NCI-H82 treated with DMSO at 0.1 percent for 48 hours (cell line): ENCODE data around the gene SLTM.
"Not testable (repeated sequence)": the region's sequence is repeated elsewhere in the genome, so short reads cannot be mapped to it uniquely, and the experiment has no call there.

ENCODE experiments used
- DNase-seq: peaks from one replicate; lab custom pipeline; 2025; ENCODE audit not compliant: unreplicated experiment; lab: John Stamatoyannopoulos, UW

Gene SLTM

GRCh38 chr15:58929891-58930416 lies 3.5 kb downstream of the SLTM start:
- DNase-seq, result no peak

- no peak for DNase-seq
Observed at GRCh38 chr15:58926823-58927222, 6.7 kb downstream of the SLTM start.

GRCh38 chr15:58924327-58924726 lies 9.2 kb downstream of the SLTM start:
- DNase-seq, result no peak

- no peak for DNase-seq
Observed at GRCh38 chr15:58923696-58924300, 9.7 kb downstream of the SLTM start.

- DNase-seq, result no peak
Observed at GRCh38 chr15:58923284-58923683, 10.2 kb downstream of the SLTM start.

- DNase-seq, result no peak
Observed at GRCh38 chr15:58921267-58921790, 12.2 kb downstream of the SLTM start.

- not testable (repeated sequence) for DNase-seq
Observed at GRCh38 chr15:58920447-58920846, 13.0 kb downstream of the SLTM start.

GRCh38 chr15:58919232-58919631 lies 14.2 kb downstream of the SLTM start:
- DNase-seq, result no peak

GRCh38 chr15:58918239-58918638 lies 15.2 kb downstream of the SLTM start:
- no peak for DNase-seq

- DNase-seq, result not testable (repeated sequence)
Observed at GRCh38 chr15:58917613-58918129, 15.8 kb downstream of the SLTM start.

- DNase-seq, result no peak
Observed at GRCh38 chr15:58916962-58917361, 16.5 kb downstream of the SLTM start.

GRCh38 chr15:58910456-58910855 lies 23.0 kb downstream of the SLTM start:
- no peak for DNase-seq

- no peak for DNase-seq
Observed at GRCh38 chr15:58909616-58910015, 23.9 kb downstream of the SLTM start.

- DNase-seq, result no peak
Observed at GRCh38 chr15:58908550-58909309, 24.7 kb downstream of the SLTM start.

GRCh38 chr15:58900631-58901030 lies 32.8 kb downstream of the SLTM start:
- DNase-seq, result no peak

GRCh38 chr15:58898150-58898680 lies 35.3 kb downstream of the SLTM start:
- no peak for DNase-seq

- DNase-seq, result no peak
Observed at GRCh38 chr15:58889363-58889762, 44.1 kb downstream of the SLTM start.

GRCh38 chr15:58886921-58887320 lies 46.6 kb downstream of the SLTM start:
- no peak for DNase-seq

- DNase-seq, result not testable (repeated sequence)
Observed at GRCh38 chr15:58883926-58884325, 49.6 kb downstream of the SLTM start.

- DNase-seq, result no peak
Observed at GRCh38 chr15:58882243-58882642, 51.2 kb downstream of the SLTM start.

GRCh38 chr15:58880320-58880719 lies 53.2 kb downstream of the SLTM start:
- DNase-seq, result no peak
